Measurements from ENCODE around the gene PLBD2. TPM values are rescaled to one million over a fixed set of nuclear protein-coding genes. Genes with fewer than 3 reads are reported as not detected.
A peak's percentile ranks its signal among the peaks of the same experiment; 100 is the strongest.

The PLBD2 gene
- total and polyA plus RNA-seq, 9 of the 15 experiments (the other 6 are each of a cell fraction or from before 2014, with no cell fraction given): 2.4 to 37.4 (median 6.0) TPM

DNA sequence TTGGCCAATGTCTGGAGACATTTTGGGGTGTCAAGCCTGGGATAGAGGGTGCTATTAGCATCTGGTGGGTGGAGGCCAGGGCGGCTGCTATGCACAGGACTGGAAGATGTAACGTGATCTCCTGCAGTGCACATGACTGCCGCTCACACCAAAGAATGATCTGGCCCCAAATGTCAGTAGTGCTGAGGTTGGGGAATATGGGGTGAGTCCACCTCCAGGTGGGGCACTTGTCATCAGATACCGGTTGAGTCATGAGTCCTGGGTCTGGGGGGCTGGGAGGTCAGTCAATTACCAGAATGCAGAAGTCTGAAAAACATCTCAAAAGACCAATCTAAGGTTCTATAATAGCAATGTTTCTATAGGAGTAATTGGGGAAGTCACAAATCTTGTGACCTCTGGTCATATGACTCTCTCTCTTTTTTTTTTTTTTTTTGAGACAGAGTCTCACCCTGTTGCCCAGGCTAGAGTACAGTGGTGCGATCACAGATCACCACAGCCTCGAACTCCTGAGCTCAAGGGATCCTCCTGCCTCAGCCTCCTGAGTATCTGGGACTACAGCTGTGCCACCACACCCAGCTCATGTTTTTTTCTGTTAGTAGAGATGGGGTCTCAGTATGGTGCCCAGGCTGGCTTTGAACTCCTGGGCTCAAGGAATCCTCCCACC, 57.8 kb downstream of the PLBD2 start (continued):
- TF ChIP-seq E2F4 (CRISPR knock-in tag; IDR thresholded peaks at IDR 0.05; ENCODE audit: low read depth) (no peak), ELK1 (CRISPR knock-in tag; IDR thresholded peaks at IDR 0.05) (no peak), TOE1 (IDR thresholded peaks at IDR 0.05; ENCODE audit: borderline replicate concordance) (peak; percentile 73; the same call in 1 of the 2 replicates), TOE1 (CRISPR knock-in tag; IDR thresholded peaks at IDR 0.05; ENCODE audit: borderline replicate concordance, low read depth) (no peak), RAD21 (CRISPR knock-in tag; conservative IDR thresholded peaks at IDR 0.05 in 1 of 2, IDR thresholded peaks at IDR 0.05 in 1 of 2) (peak in 1 of 2 experiments; percentile 31; a peak in 2 of 4 replicates), ZNF436 (CRISPR knock-in tag; IDR thresholded peaks at IDR 0.05) (no peak), STAT5A (IDR thresholded peaks at IDR 0.05; ENCODE audit: borderline replicate concordance, low read length) (no peak), MAZ (CRISPR knock-in tag; conservative IDR thresholded peaks at IDR 0.05 in 1 of 2, IDR thresholded peaks at IDR 0.05 in 1 of 2) (peak in 1 of 2 experiments; percentile 38; a peak in 1 of 4 replicates), NR2C1 (IDR thresholded peaks at IDR 0.05) (peak; percentile 62; the same call in 1 of the 2 replicates), NR2C1 (tag; IDR thresholded peaks at IDR 0.05) (peak; percentile 65; the same call in 1 of the 2 replicates), ZNF584 (CRISPR knock-in tag; IDR thresholded peaks at IDR 0.05; ENCODE audit: low read depth) (no peak), SNAPC5 (CRISPR knock-in tag; IDR thresholded peaks at IDR 0.05) (no peak), THAP7 (CRISPR knock-in tag; IDR thresholded peaks at IDR 0.05) (no peak)
- TF ChIP-seq, protein P1, sequence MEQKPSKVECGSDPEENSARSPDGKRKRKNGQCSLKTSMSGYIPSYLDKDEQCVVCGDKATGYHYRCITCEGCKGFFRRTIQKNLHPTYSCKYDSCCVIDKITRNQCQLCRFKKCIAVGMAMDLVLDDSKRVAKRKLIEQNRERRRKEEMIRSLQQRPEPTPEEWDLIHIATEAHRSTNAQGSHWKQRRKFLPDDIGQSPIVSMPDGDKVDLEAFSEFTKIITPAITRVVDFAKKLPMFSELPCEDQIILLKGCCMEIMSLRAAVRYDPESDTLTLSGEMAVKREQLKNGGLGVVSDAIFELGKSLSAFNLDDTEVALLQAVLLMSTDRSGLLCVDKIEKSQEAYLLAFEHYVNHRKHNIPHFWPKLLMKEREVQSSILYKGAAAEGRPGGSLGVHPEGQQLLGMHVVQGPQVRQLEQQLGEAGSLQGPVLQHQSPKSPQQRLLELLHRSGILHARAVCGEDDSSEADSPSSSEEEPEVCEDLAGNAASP (IDR thresholded peaks at IDR 0.05): no peak
- TF ChIP-seq, protein P2, sequence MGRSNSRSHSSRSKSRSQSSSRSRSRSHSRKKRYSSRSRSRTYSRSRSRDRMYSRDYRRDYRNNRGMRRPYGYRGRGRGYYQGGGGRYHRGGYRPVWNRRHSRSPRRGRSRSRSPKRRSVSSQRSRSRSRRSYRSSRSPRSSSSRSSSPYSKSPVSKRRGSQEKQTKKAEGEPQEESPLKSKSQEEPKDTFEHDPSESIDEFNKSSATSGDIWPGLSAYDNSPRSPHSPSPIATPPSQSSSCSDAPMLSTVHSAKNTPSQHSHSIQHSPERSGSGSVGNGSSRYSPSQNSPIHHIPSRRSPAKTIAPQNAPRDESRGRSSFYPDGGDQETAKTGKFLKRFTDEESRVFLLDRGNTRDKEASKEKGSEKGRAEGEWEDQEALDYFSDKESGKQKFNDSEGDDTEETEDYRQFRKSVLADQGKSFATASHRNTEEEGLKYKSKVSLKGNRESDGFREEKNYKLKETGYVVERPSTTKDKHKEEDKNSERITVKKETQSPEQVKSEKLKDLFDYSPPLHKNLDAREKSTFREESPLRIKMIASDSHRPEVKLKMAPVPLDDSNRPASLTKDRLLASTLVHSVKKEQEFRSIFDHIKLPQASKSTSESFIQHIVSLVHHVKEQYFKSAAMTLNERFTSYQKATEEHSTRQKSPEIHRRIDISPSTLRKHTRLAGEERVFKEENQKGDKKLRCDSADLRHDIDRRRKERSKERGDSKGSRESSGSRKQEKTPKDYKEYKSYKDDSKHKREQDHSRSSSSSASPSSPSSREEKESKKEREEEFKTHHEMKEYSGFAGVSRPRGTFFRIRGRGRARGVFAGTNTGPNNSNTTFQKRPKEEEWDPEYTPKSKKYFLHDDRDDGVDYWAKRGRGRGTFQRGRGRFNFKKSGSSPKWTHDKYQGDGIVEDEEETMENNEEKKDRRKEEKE (IDR thresholded peaks at IDR 0.05; ENCODE audit: borderline replicate concordance in 1 of 2, control insufficient read depth in 1 of 2, low read depth in 2 of 2, low read length in 1 of 2): no peak

Measured in K562 (cell line).